ENCODE results near the gene ADGRA3. TPM values are rescaled to one million over a fixed set of nuclear protein-coding genes. Genes with fewer than 3 reads are reported as not detected.

ADGRA3 gene
- total RNA-seq, 2 donors from 2014 or later, result 51.8 to 54.9 TPM

DNA sequence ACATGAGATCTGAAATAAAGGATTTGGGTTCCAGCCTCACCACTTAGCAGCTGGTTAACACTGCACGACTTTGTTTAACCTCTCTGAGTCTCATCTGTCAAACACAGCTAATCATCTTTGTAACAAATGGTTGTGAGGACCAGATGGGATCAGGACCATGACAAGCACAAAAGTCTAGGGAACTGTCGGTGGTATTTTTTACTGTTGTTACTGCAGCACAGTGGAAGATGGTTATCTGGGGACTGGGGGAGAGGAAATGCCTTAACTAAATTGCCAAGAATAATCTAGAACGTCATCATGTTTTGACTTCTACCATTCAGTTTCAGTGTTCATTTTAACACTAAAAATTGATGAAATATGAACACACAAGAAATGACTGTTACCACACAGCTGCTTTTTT is 99.5 kb downstream of the ADGRA3 start:
- Histone ChIP-seq H3K27me3 (ENCODE audit: control insufficient read depth, insufficient read depth, low read length, poor library complexity, severe bottlenecking) (no peaks in the 10 kb centered on the region), H3K36me3 (ENCODE audit: control insufficient read depth, insufficient read depth, low read length) (peaks cover 53% of the 10 kb centered on the region), H3K9me3 (ENCODE audit: control insufficient read depth, low read length) (no peaks in the 10 kb centered on the region), H3K9ac (ENCODE audit: extremely low read depth, low read length, poor library complexity, severe bottlenecking) (no peak overlapping the region), H3K27ac (ENCODE audit: low read depth, low read length) (no peak overlapping the region), H3K4me1 (ENCODE audit: control insufficient read depth, insufficient read depth, low read length) (no peaks in the 10 kb centered on the region), H3K4me3 (ENCODE audit: low read length) (no peak overlapping the region)
- Mint-ChIP-seq H3K9me3 (no peaks in the 10 kb centered on the region), H3K4me3 (no peak overlapping the region), H3K36me3 (ENCODE audit: low read depth) (peaks cover 28% of the 10 kb centered on the region), H3K27ac (no peak overlapping the region), H3K27me3 (ENCODE audit: insufficient read depth) (no peaks in the 10 kb centered on the region), H3K4me1 (peaks cover 5% of the 10 kb centered on the region)
- no peak for DNase-seq
- 92 to 100% methylated on average over 1 to 3 of the region's 3 CpGs for whole genome bisulfite sequencing, 2 experiments (ENCODE audit: insufficient coverage in 1 of 2, insufficient read length in 1 of 2)
- TF ChIP-seq, protein P1, sequence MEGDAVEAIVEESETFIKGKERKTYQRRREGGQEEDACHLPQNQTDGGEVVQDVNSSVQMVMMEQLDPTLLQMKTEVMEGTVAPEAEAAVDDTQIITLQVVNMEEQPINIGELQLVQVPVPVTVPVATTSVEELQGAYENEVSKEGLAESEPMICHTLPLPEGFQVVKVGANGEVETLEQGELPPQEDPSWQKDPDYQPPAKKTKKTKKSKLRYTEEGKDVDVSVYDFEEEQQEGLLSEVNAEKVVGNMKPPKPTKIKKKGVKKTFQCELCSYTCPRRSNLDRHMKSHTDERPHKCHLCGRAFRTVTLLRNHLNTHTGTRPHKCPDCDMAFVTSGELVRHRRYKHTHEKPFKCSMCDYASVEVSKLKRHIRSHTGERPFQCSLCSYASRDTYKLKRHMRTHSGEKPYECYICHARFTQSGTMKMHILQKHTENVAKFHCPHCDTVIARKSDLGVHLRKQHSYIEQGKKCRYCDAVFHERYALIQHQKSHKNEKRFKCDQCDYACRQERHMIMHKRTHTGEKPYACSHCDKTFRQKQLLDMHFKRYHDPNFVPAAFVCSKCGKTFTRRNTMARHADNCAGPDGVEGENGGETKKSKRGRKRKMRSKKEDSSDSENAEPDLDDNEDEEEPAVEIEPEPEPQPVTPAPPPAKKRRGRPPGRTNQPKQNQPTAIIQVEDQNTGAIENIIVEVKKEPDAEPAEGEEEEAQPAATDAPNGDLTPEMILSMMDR (conservative IDR thresholded peaks at IDR 0.05), result no peak

DNA sequence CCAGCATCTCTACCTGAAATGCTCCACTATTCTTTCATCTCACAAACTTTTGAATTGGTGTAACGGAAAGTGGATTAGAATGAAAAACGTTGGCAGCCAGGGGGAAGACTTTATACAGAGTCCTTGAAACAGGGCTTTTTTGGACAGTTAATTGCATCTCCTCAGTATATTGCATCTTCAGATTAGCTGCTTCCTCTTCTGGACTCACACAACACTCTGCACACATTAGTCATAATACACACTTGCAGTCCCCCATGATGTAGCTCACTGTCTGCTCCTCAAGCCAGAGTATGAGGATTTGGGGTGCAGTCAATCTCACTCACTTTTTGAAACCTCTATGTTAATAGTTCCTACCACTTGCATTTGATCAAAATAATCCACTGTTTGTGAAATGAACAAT is 101.0 kb downstream of the ADGRA3 start:
- no peaks in the 10 kb centered on the region for H3K9me3 Mint-ChIP-seq

DNA sequence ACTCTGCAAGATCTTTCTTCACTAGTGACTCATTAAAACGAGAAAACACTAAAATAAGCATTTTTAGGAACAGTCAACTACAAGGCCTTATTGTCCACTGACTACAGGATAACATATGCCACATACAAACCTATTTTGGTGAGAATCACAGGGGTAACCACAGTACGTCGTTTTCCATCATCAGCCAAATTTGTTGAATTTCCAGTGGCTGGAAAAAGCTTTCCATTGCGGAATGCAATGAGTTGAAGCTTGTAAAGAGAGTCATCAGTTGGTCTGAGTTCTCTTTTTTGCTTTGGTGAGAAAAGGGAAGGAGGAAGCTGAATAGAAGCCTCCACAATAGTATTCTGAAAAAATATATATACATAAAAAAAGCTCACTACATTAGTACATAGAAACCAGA is 102.4 kb downstream of the ADGRA3 start:
- 91% methylated on average over 4 of the region's 4 CpGs; no CpG with 5 or more reads in 1 of the 2 experiments for WGBS, 2 experiments (ENCODE audit: insufficient coverage in 1 of 2, insufficient read length in 1 of 2)
- H3K9me3 Mint-ChIP-seq, result no peaks in the 10 kb centered on the region
- Histone ChIP-seq H3K27ac (ENCODE audit: low read depth, low read length) (no peak overlapping the region), H3K9me3 (ENCODE audit: control insufficient read depth, low read length) (no peaks in the 10 kb centered on the region), H3K4me1 (ENCODE audit: control insufficient read depth, insufficient read depth, low read length) (no peaks in the 10 kb centered on the region), H3K4me3 (ENCODE audit: low read length) (no peak overlapping the region), H3K36me3 (ENCODE audit: control insufficient read depth, insufficient read depth, low read length) (peaks cover 38% of the 10 kb centered on the region), H3K9ac (ENCODE audit: extremely low read depth, low read length, poor library complexity, severe bottlenecking) (no peak overlapping the region), H3K27me3 (ENCODE audit: control insufficient read depth, insufficient read depth, low read length, poor library complexity, severe bottlenecking) (no peaks in the 10 kb centered on the region)
- TF ChIP-seq, protein P1 (conservative IDR thresholded peaks at IDR 0.05), result no peak
- DNase-seq, result no peak
- no peaks in the 10 kb centered on the region for H3K27me3 Mint-ChIP-seq (ENCODE audit: insufficient read depth)
- peaks cover 17% of the 10 kb centered on the region for H3K36me3 Mint-ChIP-seq (ENCODE audit: low read depth)
- no peak overlapping the region for H3K27ac Mint-ChIP-seq
- H3K4me3 Mint-ChIP-seq, result no peak overlapping the region
- peaks cover 5% of the 10 kb centered on the region for H3K4me1 Mint-ChIP-seq

More for the DNA sequence above, 101.0 kb downstream of the ADGRA3 start:
- Histone ChIP-seq H3K27ac (ENCODE audit: low read depth, low read length) (no peak overlapping the region), H3K9ac (ENCODE audit: extremely low read depth, low read length, poor library complexity, severe bottlenecking) (no peak overlapping the region), H3K36me3 (ENCODE audit: control insufficient read depth, insufficient read depth, low read length) (peaks cover 40% of the 10 kb centered on the region), H3K4me3 (ENCODE audit: low read length) (no peak overlapping the region), H3K9me3 (ENCODE audit: control insufficient read depth, low read length) (no peaks in the 10 kb centered on the region), H3K27me3 (ENCODE audit: control insufficient read depth, insufficient read depth, low read length, poor library complexity, severe bottlenecking) (no peaks in the 10 kb centered on the region), H3K4me1 (ENCODE audit: control insufficient read depth, insufficient read depth, low read length) (no peaks in the 10 kb centered on the region)
- DNase-seq, result no peak
- Mint-ChIP-seq H3K4me1 (peaks cover 5% of the 10 kb centered on the region), H3K27me3 (ENCODE audit: insufficient read depth) (no peaks in the 10 kb centered on the region), H3K36me3 (ENCODE audit: low read depth) (peaks cover 25% of the 10 kb centered on the region), H3K4me3 (no peak overlapping the region), H3K27ac (no peak overlapping the region)
- TF ChIP-seq, protein P1 (conservative IDR thresholded peaks at IDR 0.05), result no peak
- 73 to 83% methylated on average over 1 to 2 of the region's 2 CpGs for WGBS, 2 experiments (ENCODE audit: insufficient coverage in 1 of 2, insufficient read length in 1 of 2)
